ENCODE data around the gene PEMT. TPM values are rescaled to one million over a fixed set of nuclear protein-coding genes. Genes with fewer than 3 reads are reported as not detected.

The PEMT gene
- total RNA-seq, 1 experiment from 2014 or later = 53.1 TPM

GRCh38 chr17:17624741-17625140, 33.2 kb upstream of the PEMT start (continued):
- TF ChIP-seq ZNF425 (CRISPR knock-in tag; conservative IDR thresholded peaks at IDR 0.05) = no peak
- no peak for TF ChIP-seq E2F5 (CRISPR knock-in tag; IDR thresholded peaks at IDR 0.05)
- no peak for TF ChIP-seq GABPB1 (CRISPR knock-in tag; IDR thresholded peaks at IDR 0.05)
- TF ChIP-seq E2F4 (CRISPR knock-in tag; IDR thresholded peaks at IDR 0.05; ENCODE audit: borderline replicate concordance, low read depth) = no peak

- no peak for ATAC-seq
- Mint-ChIP-seq H3K36me3 (no peaks in the 10 kb centered on the region), H3K4me3 (no peak overlapping the region), H3K27me3 (ENCODE audit: low read depth) (no peaks in the 10 kb centered on the region), H3K4me1 (peaks cover 35% of the 10 kb centered on the region), H3K27ac (no peak overlapping the region; the same call in 1 of the 2 replicates), H3K9me3 (no peaks in the 10 kb centered on the region)
- POLR2A ChIA-PET = no interaction called here
- DNase-seq (ENCODE audit: low spot score) = no peak
- TF ChIP-seq GRHL2 (CRISPR knock-in tag; IDR thresholded peaks at IDR 0.05; ENCODE audit: insufficient replicate concordance, severe bottlenecking) (no peak), ELF4 (CRISPR knock-in tag; IDR thresholded peaks at IDR 0.05; ENCODE audit: low read depth) (no peak), ARID4B (CRISPR knock-in tag; IDR thresholded peaks at IDR 0.05; ENCODE audit: borderline replicate concordance) (no peak), NFYB (CRISPR knock-in tag; conservative IDR thresholded peaks at IDR 0.05; ENCODE audit: low read depth) (no peak)
- CTCF ChIA-PET = interaction anchor here (0.7 to 2.2 kb wide), 4 partner anchors 10 to 127 kb away, joined by 3 to 16 read pairs (median 4); no protein-coding TSS in a partner anchor
Measured at GRCh38 chr17:17623904-17624303, 32.4 kb upstream of the PEMT start.

- H3K9me3 Mint-ChIP-seq = no peaks in the 10 kb centered on the region
- ChIA-PET POLR2A (no interaction called here), CTCF (no interaction called here)
- no peak for ATAC-seq
- no peaks in the 10 kb centered on the region for H3K36me3 Mint-ChIP-seq
- no peak overlapping the region for H3K4me3 Mint-ChIP-seq
- peaks cover 24% of the 10 kb centered on the region for H3K4me1 Mint-ChIP-seq
- DNase-seq (ENCODE audit: low spot score) = no peak
- no peaks in the 10 kb centered on the region for H3K27me3 Mint-ChIP-seq (ENCODE audit: low read depth)
- no peak overlapping the region; the same call in 1 of the 2 replicates for H3K27ac Mint-ChIP-seq
- TF ChIP-seq ZNF263 (CRISPR knock-in tag; IDR thresholded peaks at IDR 0.05; ENCODE audit: low read depth) = no peak
- TF ChIP-seq CDX4 (CRISPR knock-in tag; IDR thresholded peaks at IDR 0.05; ENCODE audit: borderline replicate concordance) = no peak
- TF ChIP-seq NR2C2 (CRISPR knock-in tag; IDR thresholded peaks at IDR 0.05) = no peak
- no peak for TF ChIP-seq USF2 (CRISPR knock-in tag; IDR thresholded peaks at IDR 0.05)
- TF ChIP-seq TP53 (CRISPR knock-in tag; IDR thresholded peaks at IDR 0.05) = no peak
- no peak for TF ChIP-seq ZNF671 (CRISPR knock-in tag; IDR thresholded peaks at IDR 0.05)
- no peak for TF ChIP-seq FOXJ3 (CRISPR knock-in tag; IDR thresholded peaks at IDR 0.05; ENCODE audit: borderline replicate concordance)
- no peak for TF ChIP-seq ZNF416 (CRISPR knock-in tag; IDR thresholded peaks at IDR 0.05)
- TF ChIP-seq USF1 (CRISPR knock-in tag; IDR thresholded peaks at IDR 0.05) = no peak
- TF ChIP-seq NR1H2 (CRISPR knock-in tag; IDR thresholded peaks at IDR 0.05) = no peak
- no peak for TF ChIP-seq GRHL2 (CRISPR knock-in tag; IDR thresholded peaks at IDR 0.05; ENCODE audit: insufficient replicate concordance, severe bottlenecking)
- TF ChIP-seq E2F1 (CRISPR knock-in tag; IDR thresholded peaks at IDR 0.05) = no peak
- no peak for TF ChIP-seq ELF4 (CRISPR knock-in tag; IDR thresholded peaks at IDR 0.05; ENCODE audit: low read depth)
- no peak for TF ChIP-seq HMGA2 (CRISPR knock-in tag; IDR thresholded peaks at IDR 0.05)
- TF ChIP-seq NFATC4 (CRISPR knock-in tag; IDR thresholded peaks at IDR 0.05) = no peak
- TF ChIP-seq OVOL2 (CRISPR knock-in tag; IDR thresholded peaks at IDR 0.05; ENCODE audit: borderline replicate concordance) = no peak
Measured at GRCh38 chr17:17621254-17621653, 29.7 kb upstream of the PEMT start.

Measured in WTC11 (cell line).